CD4-positive, alpha-beta T cell treated with Interleukin-17A for 1 hour (primary cell): ENCODE results near the gene WNT5B.
"Not testable (repeated sequence)": the region's sequence is repeated elsewhere in the genome, so short reads cannot be mapped to it uniquely, and the experiment has no call there.

ENCODE experiments used
- DNase-seq: peaks from one replicate; pipeline ENCODE4 v3.0.0-alpha.2; 2020

Gene WNT5B

GRCh38 chr12:1692226-1692625 is 63.2 kb downstream of the WNT5B start:
- no peak for DNase-seq

GRCh38 chr12:1692895-1693610 is 64.0 kb downstream of the WNT5B start:
- no peak for DNase-seq

GRCh38 chr12:1695097-1695496 is 66.1 kb downstream of the WNT5B start:
- DNase-seq, result not testable (repeated sequence)

- no peak for DNase-seq
Observed at GRCh38 chr12:1695886-1696670, 67.0 kb downstream of the WNT5B start.

- DNase-seq, result no peak
Observed at GRCh38 chr12:1696800-1697199, 67.8 kb downstream of the WNT5B start.
